Choroid plexus epithelial cell (primary cell): ENCODE measurements around the gene TRIM62.
"Not testable (repeated sequence)": the region's sequence is repeated elsewhere in the genome, so short reads cannot be mapped to it uniquely, and the experiment has no call there.

Source experiments
- DNase-seq: peaks from one replicate; pipeline ENCODE4 v3.0.0-alpha.2; 2010; ENCODE audit warnings: low read depth
- H3K4me3 ChIP-seq: 2 replicates; pipeline ENCODE4 v1.5.1; 2011; ENCODE audit warnings: low read depth, mild to moderate bottlenecking, control low read depth, low read length, moderate library complexity
- TF ChIP-seq, protein P1 (sequence below): conservative IDR thresholded peaks from 2 replicates; pipeline ENCODE4 v1.5.1; 2011; ENCODE audit warnings: low read depth, mild to moderate bottlenecking, control low read depth, inconsistent platforms, low read length, moderate library complexity

The TRIM62 gene

DNA sequence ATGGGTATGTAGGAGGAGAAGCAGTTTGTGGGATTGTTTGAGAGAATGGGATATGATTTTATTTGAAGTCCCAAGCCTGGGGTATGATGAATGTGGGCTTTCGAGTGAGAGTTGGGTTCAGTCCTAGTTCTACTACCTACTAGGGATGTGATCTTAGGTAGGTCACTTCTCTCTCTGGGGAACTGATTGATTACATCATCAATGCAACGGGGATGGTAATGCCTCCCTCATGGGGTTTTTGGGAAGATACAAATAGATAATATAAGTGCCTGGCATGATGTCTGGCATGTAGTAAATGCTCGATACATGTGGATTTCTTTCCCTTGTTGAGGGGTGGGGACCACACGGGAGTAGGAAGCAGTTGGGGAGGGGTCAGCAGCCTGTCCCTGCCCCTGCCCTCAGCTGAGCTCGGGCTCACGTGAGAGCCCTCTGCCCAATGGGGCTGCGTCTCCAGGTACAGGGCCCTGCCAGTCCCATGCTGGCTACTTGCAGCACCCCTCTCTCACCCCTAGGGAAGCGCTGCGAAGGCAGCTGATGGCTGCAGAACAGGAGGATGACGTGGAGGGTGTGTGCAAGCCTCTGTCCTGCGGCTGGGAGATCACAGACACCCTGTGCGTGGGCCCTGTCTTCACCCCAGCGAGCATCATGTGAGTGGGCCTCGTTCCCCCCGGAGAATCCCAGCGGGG lies 62.2 kb downstream of the TRIM62 start:
- H3K4me3 ChIP-seq = no peak overlapping the region

DNA sequence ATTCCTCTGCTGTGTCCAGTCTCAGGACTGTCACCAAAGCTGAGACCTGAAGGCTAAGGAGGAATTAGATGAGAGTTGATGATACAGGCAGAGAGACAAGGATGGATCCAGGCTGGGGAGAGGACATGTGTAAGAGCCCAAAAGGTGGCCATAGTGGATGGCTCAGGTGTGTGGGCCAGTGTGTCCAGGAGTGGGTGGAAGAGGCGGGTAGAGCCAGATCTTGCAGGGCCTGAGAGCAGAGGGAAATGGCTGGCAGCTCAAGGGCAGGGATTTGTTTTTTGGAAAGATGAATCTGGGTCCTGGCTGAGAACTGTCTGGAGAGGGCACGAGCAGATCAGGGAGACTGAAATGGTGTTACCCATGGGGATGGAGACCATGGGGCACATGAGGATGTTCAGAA lies 62.8 kb downstream of the TRIM62 start:
- no peak overlapping the region for H3K4me3 ChIP-seq
- TF ChIP-seq, protein P1, sequence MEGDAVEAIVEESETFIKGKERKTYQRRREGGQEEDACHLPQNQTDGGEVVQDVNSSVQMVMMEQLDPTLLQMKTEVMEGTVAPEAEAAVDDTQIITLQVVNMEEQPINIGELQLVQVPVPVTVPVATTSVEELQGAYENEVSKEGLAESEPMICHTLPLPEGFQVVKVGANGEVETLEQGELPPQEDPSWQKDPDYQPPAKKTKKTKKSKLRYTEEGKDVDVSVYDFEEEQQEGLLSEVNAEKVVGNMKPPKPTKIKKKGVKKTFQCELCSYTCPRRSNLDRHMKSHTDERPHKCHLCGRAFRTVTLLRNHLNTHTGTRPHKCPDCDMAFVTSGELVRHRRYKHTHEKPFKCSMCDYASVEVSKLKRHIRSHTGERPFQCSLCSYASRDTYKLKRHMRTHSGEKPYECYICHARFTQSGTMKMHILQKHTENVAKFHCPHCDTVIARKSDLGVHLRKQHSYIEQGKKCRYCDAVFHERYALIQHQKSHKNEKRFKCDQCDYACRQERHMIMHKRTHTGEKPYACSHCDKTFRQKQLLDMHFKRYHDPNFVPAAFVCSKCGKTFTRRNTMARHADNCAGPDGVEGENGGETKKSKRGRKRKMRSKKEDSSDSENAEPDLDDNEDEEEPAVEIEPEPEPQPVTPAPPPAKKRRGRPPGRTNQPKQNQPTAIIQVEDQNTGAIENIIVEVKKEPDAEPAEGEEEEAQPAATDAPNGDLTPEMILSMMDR = no peak
- DNase-seq = no peak

More for the DNA sequence above, 62.2 kb downstream of the TRIM62 start:
- peak; percentile 52 for DNase-seq
- TF ChIP-seq, protein P1 = peak; percentile 41

DNA sequence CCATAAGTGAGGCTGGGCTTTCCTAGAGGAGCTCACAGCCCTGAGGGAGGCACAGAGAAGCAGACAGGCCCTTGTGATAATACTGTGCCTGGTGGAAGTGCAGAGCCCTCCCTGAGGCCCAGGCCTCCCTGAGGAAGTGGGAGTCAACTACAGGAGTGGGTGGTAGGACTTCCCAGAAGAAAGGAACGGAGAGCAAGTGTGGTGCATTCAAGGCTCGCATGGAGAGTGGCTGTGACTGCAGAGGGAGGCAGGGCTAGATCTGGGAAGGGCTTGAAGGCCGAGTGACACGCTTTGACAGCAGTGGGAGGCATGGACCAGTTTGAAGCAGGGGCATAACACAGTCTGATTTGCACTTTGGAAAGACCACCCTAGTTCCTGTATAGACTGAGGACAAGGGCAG lies 63.6 kb downstream of the TRIM62 start:
- DNase-seq = no peak
- TF ChIP-seq, protein P1 = no peak
- H3K4me3 ChIP-seq = no peak overlapping the region

DNA sequence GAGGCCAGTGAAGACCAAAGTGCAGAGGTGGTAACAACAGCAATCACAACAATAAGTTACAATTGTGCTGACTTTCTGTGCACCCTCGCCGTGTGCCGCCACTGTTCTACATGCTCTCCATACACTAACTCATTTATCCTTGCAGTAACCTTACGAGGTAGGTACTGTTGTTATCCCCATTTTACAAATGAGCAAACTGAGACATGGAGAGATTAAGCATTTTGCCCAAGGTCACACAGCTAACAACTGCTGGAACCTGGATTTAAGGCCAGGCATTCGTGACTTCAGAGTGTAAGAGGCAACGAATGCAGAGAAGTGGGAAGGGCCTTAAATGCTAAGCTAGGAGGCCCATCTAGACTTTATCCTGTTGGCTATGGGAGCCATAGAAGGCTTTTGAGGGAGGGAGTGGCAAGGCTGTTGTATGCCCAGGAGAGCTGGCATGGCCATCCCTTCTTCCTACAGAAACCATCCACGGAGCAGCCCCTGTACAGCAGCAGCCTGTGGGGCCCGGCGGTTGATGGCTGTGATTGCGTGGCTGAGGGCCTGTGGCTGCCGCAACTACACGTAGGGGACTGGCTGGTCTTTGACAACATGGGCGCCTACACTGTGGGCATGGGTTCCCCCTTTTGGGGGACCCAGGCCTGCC lies 64.3 kb downstream of the TRIM62 start:
- DNase-seq = no peak
- H3K4me3 ChIP-seq = no peak overlapping the region
- TF ChIP-seq, protein P1 = no peak

DNA sequence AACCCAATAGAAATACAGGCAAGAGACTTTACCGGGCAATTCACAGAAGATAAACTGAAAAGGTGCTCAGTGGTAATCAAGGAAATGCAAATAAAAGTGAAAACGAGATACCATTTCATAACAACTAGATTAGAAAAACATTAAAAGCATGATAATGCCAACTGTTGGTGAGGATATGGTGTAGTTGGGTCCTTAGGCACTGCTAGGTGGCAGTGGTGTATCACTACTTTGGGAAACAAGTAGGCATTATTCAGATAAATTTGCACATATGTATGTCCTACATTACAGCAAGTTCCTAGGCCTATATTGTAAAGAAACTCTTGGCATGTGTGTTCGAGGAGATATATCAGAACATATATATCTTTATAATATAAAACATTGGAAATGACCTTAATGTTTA lies 69.9 kb downstream of the TRIM62 start:
- TF ChIP-seq, protein P1 = peak; percentile 58
- H3K4me3 ChIP-seq = no peak overlapping the region
- peak; percentile 72 for DNase-seq

DNA sequence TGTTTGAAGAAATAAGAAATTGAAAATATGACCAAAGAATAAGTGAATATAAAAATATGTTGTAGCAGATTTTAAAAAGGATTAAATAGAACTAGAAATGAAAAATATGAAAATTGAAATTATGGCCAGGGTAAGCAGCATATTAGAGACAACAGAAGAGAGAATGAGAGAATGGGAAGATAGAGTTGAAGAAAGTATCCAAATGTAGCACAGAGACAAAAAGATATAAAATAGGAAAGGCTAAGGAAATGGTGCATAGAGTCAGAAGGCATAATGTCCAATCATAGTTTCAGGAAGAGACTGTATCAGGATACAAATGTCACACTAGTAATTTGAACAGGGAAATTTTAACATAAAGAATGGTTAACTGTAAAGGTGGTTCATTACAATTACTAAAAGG lies 71.4 kb downstream of the TRIM62 start:
- TF ChIP-seq, protein P1 = no peak
- H3K4me3 ChIP-seq = no peak overlapping the region
- no peak for DNase-seq

DNA sequence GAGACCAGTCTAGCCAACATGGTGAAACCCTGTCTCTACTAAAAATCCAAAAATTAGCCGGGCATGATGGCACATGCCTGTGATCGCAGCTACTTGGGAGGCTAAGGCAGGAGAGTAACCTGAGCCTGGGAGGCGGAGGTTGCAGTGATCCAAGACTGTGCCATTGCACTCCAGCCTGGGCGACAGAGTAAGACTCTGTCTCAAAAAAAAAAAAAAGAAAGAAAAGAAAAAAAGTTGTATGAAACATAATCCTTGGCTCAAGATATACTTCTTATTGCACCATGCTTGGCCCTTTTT lies 81.8 kb downstream of the TRIM62 start:
- not testable (repeated sequence) for DNase-seq, H3K4me3 ChIP-seq
